HFFc6 (cell line): ENCODE results near the gene SUMO2. TPM values are rescaled to one million over a fixed set of nuclear protein-coding genes. Genes with fewer than 3 reads are reported as not detected.

Experiments
- DNase-seq: peaks from one replicate; pipeline ENCODE4 v3.0.0-alpha.2; 2018
- H3K27ac Mint-ChIP-seq: 2 replicates; pipeline ENCODE4 v1.8.0; 2020; ENCODE audit warnings: mild to moderate bottlenecking, mixed read lengths
- H3K27me3 Mint-ChIP-seq: 2 replicates; pipeline ENCODE4 v1.8.0; 2021; ENCODE audit warnings: mild to moderate bottlenecking, moderate library complexity, mixed read lengths; ENCODE audit not compliant: insufficient read depth
- H3K36me3 Mint-ChIP-seq: 2 replicates; pipeline ENCODE4 v1.8.0; 2021; ENCODE audit warnings: low read depth, mixed read lengths
- H3K4me1 Mint-ChIP-seq: 2 replicates; pipeline ENCODE4 v1.8.0; 2020; ENCODE audit warnings: low read depth, mixed read lengths
- H3K4me3 Mint-ChIP-seq: 2 replicates; pipeline ENCODE4 v1.8.0; 2020; ENCODE audit warnings: mild to moderate bottlenecking, moderate library complexity, mixed read lengths
- H3K9me3 Mint-ChIP-seq: 2 replicates; pipeline ENCODE4 v1.8.0; 2020; ENCODE audit warnings: mild to moderate bottlenecking, mixed read lengths
- total RNA-seq, 6 experiments: library from RNA; stranded (reverse); fragmentation: NEBNext Ultra II Directional; extraction: Animal tissue kit (Norgen Biotek cat#: 25700); gene quantifications; 2 replicates in 1 of 6; 3 replicates in 5 of 6; pipeline ENCODE4 v1.2.3, GENCODE V29; 2021
- TF ChIP-seq, protein P1 (sequence below): fragments of 200-600 bp; sonication (generic); IDR thresholded peaks from 2 replicates; pipeline ENCODE4 v1.5.0; 2021; ENCODE audit warnings: antibody characterized with exemption, mild to moderate bottlenecking

SUMO2 gene
- total RNA-seq, 6 experiments from 2014 or later, result 398 to 555 (median 512) TPM

GRCh38 chr17:75181110-75181509 lies 1.6 kb downstream of the SUMO2 start:
- Mint-ChIP-seq H3K4me3 (peak overlapping the region; percentile 95), H3K36me3 (peaks cover 10% of the 10 kb centered on the region)
- TF ChIP-seq, protein P1, sequence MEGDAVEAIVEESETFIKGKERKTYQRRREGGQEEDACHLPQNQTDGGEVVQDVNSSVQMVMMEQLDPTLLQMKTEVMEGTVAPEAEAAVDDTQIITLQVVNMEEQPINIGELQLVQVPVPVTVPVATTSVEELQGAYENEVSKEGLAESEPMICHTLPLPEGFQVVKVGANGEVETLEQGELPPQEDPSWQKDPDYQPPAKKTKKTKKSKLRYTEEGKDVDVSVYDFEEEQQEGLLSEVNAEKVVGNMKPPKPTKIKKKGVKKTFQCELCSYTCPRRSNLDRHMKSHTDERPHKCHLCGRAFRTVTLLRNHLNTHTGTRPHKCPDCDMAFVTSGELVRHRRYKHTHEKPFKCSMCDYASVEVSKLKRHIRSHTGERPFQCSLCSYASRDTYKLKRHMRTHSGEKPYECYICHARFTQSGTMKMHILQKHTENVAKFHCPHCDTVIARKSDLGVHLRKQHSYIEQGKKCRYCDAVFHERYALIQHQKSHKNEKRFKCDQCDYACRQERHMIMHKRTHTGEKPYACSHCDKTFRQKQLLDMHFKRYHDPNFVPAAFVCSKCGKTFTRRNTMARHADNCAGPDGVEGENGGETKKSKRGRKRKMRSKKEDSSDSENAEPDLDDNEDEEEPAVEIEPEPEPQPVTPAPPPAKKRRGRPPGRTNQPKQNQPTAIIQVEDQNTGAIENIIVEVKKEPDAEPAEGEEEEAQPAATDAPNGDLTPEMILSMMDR, result no peak

DNA sequence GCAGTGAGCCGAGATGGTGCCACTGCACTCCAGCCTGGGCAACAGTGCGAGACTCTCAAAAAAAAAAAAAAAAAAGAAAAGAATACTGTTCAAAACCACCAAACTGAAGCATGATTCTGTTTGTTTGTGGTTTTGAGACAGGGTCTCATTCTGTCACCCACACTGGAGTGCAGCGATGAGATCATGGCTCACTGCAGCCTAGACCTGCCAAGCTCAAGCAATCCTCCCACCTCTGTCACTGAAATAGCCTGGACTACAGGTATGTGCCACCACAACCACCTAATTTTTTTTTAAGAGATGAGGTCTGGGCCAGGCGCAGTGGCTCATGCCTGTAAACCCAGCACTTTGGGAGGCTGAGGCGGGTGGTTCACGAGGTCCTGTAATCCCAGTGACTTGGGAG lies 4.3 kb downstream of the SUMO2 start:
- no peaks in the 10 kb centered on the region for H3K27me3 Mint-ChIP-seq
- TF ChIP-seq, protein P1, result no peak
- H3K4me1 Mint-ChIP-seq, result peaks cover 16% of the 10 kb centered on the region
- peaks cover 24% of the 10 kb centered on the region for H3K36me3 Mint-ChIP-seq
- no peak overlapping the region for H3K27ac Mint-ChIP-seq
- no peaks in the 10 kb centered on the region for H3K9me3 Mint-ChIP-seq
- H3K4me3 Mint-ChIP-seq, result no peak overlapping the region
- no peak for DNase-seq

More at GRCh38 chr17:75181110-75181509, 1.6 kb downstream of the SUMO2 start:
- no peaks in the 10 kb centered on the region for H3K27me3 Mint-ChIP-seq
- no peak for DNase-seq
- H3K27ac Mint-ChIP-seq, result peak overlapping the region; percentile 70
- no peaks in the 10 kb centered on the region for H3K9me3 Mint-ChIP-seq
- peaks cover 22% of the 10 kb centered on the region for H3K4me1 Mint-ChIP-seq

DNA sequence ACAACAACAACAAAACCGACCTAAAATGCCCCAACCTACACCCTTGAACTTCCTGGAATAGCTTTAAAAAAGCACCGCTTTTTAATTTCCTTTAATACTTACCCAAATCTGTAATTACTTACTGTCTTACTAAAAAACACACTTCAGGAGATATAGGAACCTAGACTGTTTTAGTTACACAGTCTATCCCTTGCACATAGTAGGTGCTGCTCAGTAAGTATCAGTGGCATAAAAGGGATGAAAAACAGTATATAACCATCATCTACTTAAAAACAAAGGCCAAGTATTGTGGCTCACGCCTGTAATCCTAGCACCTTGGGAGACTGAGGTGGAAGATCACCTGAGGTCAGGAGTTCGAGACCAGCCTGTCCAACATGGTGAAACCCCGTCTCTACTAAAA lies 6.1 kb downstream of the SUMO2 start:
- Mint-ChIP-seq H3K4me1 (peaks cover 12% of the 10 kb centered on the region; the same call in 1 of the 2 replicates), H3K4me3 (no peak overlapping the region), H3K9me3 (no peaks in the 10 kb centered on the region), H3K36me3 (peaks cover 27% of the 10 kb centered on the region), H3K27ac (no peak overlapping the region), H3K27me3 (no peaks in the 10 kb centered on the region)
- DNase-seq, result no peak
- TF ChIP-seq, protein P1, result no peak

- H3K27ac Mint-ChIP-seq, result no peak overlapping the region
- H3K4me1 Mint-ChIP-seq, result peaks cover 6% of the 10 kb centered on the region; the same call in 1 of the 2 replicates
- no peaks in the 10 kb centered on the region for H3K9me3 Mint-ChIP-seq
- no peaks in the 10 kb centered on the region for H3K27me3 Mint-ChIP-seq
- no peak overlapping the region for H3K4me3 Mint-ChIP-seq
- no peak for DNase-seq
- peaks cover 20% of the 10 kb centered on the region; the same call in 1 of the 2 replicates for H3K36me3 Mint-ChIP-seq
- TF ChIP-seq, protein P1, result no peak
These were observed 7.8 kb downstream of the SUMO2 start for GRCh38 chr17:75174996-75175395.

DNA sequence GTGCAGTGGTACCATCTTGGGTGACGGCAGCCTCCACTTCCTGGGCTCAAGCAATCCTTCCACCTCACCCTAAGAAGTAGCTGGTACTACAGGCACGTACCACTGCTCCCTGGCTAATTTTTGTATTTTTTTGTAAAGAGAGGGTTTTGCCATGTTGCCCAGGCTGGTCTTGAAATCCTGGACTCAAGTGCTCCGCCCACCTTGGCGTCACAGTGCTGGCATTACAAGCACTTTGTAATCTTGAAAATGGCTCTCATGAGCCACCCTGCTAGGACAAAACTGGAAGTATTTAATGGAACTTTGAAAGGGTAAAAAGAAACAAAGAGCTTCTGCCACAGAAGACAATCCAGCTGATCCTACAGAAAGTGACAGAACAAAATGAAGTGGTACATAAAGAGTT lies 9.2 kb downstream of the SUMO2 start:
- peak overlapping the region; percentile 52; the same call in 1 of the 2 replicates for H3K27ac Mint-ChIP-seq
- TF ChIP-seq, protein P1, result no peak
- H3K36me3 Mint-ChIP-seq, result peaks cover 20% of the 10 kb centered on the region; the same call in 1 of the 2 replicates
- H3K4me1 Mint-ChIP-seq, result peaks cover 6% of the 10 kb centered on the region; the same call in 1 of the 2 replicates
- no peak for DNase-seq
- H3K27me3 Mint-ChIP-seq, result no peaks in the 10 kb centered on the region
- H3K4me3 Mint-ChIP-seq, result no peak overlapping the region
- H3K9me3 Mint-ChIP-seq, result no peaks in the 10 kb centered on the region
